NCI-H1092 (cell line): ENCODE measurements around the gene CFD.

ENCODE experiments used
- DNase-seq: peaks from one replicate; lab custom pipeline; 2025; lab: John Stamatoyannopoulos, UW

CFD gene

GRCh38 chr19:906480-906879 lies 47.0 kb downstream of the CFD start:
- no peak for DNase-seq

DNA sequence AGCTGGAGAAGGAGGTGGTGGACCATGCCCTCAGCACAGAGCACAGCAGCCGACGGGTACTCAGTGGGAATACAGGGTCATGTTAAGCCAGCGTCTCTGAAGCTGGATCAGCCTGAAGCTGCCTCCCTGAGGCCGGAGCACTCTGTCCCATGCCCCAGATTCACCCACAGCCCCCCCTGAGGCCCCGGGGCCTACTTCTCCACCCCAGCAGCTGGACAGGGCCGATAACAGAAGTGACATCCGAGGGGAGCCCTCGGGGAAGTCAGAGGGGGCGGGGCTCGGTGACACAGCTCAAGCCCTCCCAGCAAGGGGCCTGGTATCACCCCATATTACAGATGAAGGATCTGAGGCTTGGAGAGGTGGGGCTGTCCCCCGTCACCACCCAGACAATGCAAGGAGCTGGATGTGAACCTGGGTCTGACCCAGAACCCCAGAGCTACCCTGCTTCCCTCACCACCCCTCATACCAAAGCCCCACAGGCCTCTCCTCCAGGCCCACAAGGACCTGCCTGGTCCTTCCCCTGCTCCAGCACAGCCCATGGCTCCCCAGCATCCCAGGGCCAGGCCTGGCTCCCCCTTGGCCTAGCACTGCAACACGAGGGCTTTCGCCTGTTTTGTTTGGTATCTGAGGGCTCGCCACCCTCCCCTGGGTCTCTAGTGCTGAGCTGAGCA lies 47.9 kb downstream of the CFD start:
- no peak for DNase-seq

DNA sequence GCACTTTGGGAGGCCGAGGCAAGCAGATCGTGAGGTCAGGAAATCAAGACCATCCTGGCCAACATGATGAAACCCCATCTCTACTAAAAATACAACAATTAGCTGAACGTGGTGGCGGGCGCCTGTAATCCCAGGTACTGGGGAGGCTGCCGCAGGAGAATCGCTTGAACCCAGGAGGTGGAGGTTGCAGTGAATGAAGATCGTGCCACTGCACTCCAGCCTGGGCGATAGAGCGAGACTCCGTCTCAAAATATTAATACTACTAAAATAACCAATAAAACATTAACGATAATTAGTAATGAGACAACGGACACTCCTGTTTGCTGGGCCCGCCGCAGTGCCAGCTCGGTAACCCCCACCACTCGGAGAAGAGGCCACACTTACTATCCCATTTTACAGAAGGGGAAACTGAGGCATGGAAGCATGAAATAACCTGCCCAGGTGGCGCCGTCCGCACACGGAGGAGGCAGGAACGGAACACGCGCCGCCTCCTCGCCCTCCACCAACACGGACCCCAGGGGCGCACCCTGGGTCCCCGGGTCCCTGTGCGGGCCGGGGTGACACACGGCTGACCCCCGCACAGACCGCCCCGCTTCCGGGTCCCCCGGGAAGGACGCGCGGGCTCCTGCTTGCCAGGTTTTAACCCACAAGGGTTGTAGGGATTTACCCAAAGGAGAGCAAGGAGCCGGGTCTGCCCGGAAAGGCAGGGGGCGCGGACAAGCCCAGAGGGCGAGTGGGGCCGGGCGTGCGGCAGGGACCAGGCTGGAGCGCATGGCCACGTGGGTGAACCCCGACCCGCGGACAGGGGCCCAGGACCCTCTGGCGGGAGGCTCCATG lies 52.0 kb downstream of the CFD start:
- DNase-seq: no peak

GRCh38 chr19:912181-913079 lies 53.0 kb downstream of the CFD start:
- no peak for DNase-seq
